OCI-M1 (cell line): Measurements from ENCODE around the gene IKZF4.
"Not testable (repeated sequence)": the region's sequence is repeated elsewhere in the genome, so short reads cannot be mapped to it uniquely, and the experiment has no call there.

Experiments
- DNase-seq: peaks from one replicate; lab custom pipeline; 2025; lab: John Stamatoyannopoulos, UW

Gene IKZF4

DNA sequence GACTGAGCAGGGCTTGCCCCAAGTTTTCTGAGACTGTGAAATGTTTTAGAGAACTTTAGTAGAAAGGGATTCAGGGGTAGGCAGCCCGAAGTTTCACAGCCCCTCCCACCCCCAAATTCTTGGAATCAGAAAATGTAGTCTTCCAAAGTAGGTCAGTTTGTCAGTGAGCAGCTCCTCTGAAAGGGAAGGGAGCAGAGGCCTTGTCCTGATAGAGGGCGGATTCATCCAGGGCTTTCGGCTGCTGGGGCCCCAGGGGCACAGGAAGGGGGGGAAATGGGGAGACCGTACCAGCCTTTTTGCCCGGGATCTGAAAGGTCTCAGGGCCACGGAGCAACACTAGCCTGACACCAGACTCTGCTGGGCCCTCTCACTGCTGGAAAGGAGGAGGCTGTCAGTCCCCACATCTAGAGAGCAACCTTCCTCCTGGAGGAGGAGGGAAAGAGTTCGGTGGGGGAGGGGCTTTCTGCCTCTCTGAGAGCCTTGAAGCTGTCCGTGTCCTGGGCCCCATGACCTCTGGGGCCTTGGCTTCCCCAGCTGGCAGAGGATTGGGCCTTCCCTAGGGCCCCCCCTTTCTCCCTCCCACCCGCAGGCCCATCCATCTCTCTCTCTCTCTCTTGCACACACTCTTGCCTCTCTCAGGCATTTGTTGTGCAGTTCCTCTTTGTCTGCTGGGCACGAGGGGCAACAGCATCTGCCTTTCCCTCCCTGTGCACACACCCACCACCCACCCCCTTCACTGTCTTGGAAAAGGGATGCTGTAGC lies at the start of gene IKZF4:
IKZF4 (plus strand) TSS at position 621 of the 762 bp plus-strand sequence. CDS start 451 bp downstream, outside the sequence.
- DNase-seq = peak; percentile 93

DNA sequence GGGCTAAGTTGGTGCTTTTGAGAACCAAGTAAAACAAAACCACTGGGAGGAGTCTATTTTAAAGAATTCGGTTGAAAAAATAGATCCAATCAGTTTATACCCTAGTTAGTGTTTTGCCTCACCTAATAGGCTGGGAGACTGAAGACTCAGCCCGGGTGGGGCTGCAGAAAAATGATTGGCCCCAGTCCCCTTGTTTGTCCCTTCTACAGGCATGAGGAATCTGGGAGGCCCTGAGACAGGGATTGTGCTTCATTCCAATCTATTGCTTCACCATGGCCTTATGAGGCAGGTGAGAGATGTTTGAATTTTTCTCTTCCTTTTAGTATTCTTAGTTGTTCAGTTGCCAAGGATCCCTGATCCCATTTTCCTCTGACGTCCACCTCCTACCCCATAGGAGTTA lies 48.8 kb upstream of the IKZF4 start:
- DNase-seq = peak; percentile 37

DNA sequence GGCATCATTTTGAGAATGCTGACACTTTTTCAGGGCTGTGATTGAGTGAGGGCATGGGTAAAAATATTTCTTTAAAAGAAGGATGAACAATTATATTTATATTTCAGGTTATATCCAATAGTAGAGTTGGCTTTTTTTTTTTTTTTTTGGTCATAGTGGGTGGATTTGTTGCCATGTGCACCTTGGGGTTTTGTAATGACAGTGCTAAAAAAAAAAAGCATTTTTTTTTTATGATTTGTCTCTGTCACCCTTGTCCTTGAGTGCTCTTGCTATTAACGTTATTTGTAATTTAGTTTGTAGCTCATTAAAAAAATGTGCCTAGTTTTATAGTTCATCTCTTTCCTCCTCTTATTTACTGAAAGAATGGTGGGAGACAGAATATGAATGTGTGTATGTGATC lies 48.4 kb upstream of the IKZF4 start:
- DNase-seq = no peak

DNA sequence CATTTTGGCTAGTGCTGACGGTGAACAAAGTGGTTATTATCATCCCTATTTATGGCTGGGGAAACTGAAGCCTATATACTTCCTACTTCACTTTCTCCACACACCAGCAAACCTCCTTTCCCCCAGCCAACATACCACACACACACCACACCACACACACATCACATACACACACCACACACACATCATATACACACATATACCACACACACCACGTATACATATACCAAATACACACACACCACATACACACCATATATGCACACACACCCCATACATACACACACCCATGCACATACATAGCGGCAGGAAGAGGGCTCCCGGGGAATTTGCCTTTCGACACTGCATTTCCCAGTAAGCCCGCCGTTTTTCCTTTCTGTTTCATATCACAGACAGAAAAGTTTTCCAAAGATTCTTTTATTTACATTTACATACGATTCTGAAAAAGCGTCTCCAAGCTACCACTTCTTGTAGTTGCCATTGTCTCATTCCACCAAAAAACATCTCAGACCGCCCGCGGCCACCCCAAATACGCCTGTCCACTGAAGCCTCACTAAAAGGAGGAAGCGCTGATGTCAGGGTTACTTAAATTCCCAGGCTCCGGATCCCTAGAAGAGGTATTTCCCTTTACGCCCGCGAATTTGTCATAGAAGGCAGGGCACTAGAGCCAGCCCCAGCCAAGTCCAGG lies 47.8 kb upstream of the IKZF4 start:
- no peak for DNase-seq

DNA sequence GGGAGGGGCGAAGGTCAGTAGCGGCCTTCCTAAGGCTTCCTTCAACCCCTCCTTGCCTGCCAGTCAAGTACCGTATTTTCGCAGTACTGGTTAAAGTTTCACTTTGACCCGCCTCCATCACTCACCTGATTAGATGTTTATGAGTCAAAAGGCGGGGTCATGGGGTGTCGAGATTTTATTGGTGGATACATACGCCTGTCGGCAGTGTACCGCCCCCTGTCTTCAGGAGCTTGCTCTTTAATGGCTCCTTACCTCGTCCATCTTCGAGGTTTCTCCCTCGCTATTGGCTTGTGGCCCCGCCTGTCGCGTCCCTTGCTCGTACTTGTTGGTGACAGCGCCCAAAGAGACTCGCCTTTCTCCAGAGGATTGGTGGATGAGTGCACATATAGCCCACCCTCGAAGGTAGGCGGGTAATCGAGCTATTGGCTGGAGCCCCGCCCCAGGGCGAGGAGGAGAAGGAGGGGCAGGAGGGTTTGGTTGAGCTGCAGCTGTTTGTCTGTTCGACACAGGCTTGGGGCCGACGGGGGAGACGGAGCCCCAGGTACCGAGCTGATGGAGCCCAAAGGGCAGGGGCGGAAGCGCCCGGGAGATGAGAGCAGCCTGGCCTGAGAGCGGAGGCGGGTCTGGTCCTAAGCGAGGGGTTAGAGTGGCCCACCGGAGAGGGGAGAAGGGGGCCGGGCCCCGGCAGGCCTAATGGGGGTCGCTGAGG lies 47.1 kb upstream of the IKZF4 start, which contains the start of gene RAB5B:
RAB5B (plus strand) TSS at position 480 of the 709 bp plus-strand sequence. CDS start 12,883 bp downstream, outside the sequence.
- peak; percentile 100 for DNase-seq

- DNase-seq = peak; percentile 58
These were observed 46.5 kb upstream of the IKZF4 start for GRCh38 chr12:55974308-55974730.

GRCh38 chr12:55978393-55978792 lies 42.5 kb upstream of the IKZF4 start:
- no peak for DNase-seq

DNA sequence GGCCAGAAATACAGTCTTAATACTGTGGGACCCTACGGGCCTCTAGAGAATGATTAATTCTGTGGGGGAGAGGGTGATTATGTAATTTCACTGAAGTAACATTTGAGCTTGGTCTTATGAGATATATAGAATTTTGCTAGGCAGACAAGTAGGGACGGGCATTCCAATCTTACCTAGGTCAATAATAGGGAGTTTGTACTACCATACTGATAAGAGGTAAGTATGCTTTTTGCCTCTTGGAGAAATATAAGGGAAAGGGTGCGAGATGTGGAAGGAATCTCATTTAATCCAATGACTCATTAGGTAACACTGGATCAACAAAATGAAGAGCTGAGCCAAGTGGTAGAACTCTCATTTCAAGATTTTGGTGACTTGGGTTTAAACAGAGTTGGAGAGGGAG lies 41.8 kb upstream of the IKZF4 start:
- no peak for DNase-seq

GRCh38 chr12:55981882-55982281 lies 39.0 kb upstream of the IKZF4 start:
- not testable (repeated sequence) for DNase-seq

- DNase-seq = peak; percentile 49
These were observed 38.4 kb upstream of the IKZF4 start for GRCh38 chr12:55982319-55982936.

DNA sequence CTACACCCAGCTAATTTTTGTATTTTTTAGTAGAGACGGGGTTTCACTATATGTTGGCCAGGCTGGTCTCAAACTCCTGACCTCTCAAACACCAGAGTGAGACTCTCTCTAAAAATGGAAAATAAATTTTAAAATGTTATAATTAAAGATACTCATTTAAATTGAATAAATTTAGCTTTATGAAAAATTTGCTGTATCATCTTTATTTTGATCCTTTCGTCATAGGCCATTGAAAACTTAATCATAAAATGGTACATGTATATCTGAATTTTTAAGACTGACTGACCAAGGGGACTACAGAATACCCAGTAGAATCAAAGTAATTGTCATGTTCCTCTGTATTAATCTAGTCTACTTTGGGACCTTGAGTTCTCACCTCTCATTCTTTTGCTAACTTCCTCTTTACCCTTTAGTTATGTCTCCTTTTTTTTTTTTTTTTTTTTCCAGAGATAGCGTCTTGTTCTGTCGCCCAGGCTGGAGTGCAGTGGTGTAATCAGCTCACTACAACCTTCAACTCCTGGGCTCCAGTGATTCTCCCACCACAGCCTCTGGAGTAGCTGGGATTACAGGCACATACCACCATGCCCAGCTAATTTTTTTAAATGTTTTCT lies 37.5 kb upstream of the IKZF4 start:
- peak; percentile 85 for DNase-seq

- no peak for DNase-seq
These were observed 36.0 kb upstream of the IKZF4 start for GRCh38 chr12:55984861-55985260.

DNA sequence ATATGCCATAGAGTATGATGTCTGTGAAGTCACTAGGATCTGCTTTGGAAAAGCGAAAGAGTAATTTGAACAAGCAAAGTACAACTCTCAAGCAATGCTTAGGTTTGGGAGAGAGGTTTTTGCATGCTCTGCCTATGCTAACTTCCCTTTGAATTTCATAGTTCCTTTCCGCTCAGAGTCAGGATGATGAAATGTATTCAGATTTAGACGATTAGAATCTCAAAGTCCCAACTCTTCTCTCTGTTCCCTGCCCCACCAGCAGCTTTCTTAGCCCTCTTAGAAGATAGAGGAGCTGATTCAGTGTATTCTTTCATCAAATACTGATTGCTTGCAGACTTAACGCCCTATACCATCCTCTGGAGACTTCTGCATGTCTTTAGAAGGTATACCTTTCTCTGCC lies 35.5 kb upstream of the IKZF4 start:
- no peak for DNase-seq

- DNase-seq = not testable (repeated sequence)
These were observed 34.9 kb upstream of the IKZF4 start for GRCh38 chr12:55985976-55986375.

GRCh38 chr12:55991110-55991509 lies 29.7 kb upstream of the IKZF4 start:
- DNase-seq = no peak

DNA sequence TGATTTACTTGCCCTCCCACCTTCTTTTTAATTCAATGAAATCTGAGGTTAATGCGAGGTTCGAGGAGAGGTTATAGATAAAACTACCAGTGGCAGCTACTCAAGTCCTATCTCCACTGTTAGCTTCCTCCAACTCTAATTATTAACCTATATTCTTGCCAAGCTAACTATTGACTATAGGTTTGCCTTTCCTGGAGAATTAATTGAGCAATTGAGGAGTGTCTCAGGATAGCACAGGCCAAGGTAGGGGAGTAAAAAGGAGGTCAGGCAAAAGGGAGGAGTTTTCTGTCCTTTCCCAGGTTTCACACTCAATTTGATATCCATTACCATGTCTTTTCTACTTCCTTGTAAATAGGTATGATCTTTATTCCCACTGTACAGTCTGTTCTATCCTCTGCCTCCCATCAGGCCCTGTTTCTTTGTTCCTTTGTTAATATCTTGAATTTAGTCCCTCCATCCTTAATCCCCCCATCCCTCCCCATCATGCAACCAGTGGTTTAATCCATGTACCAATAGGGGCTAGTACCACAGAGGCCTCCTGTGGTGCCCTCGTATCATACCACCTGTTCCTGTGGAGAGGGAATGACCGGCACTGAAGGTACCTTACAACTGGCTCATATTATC lies 27.5 kb upstream of the IKZF4 start:
- no peak for DNase-seq

DNA sequence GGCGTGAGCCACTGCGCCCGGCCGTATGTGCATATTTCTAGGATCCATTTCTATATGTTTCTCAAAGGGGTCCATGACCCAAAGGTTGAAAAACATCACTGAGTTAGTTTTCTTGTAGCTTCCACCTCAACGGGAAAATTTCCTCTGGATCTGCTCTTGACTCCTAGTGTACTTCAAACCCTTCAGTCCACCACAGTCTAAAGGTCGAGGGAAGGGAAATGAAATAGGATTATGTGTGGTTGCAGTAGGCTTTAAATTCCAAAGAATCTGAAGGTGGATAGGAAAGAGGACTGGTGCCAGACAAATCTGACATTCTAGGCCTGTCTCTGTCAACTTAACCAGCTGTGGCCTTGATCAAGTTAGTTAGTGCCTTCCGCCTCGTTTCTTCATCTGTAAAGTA lies 25.5 kb upstream of the IKZF4 start:
- DNase-seq = no peak

GRCh38 chr12:55996201-55996714 lies 24.6 kb upstream of the IKZF4 start:
- DNase-seq = peak; percentile 84

DNA sequence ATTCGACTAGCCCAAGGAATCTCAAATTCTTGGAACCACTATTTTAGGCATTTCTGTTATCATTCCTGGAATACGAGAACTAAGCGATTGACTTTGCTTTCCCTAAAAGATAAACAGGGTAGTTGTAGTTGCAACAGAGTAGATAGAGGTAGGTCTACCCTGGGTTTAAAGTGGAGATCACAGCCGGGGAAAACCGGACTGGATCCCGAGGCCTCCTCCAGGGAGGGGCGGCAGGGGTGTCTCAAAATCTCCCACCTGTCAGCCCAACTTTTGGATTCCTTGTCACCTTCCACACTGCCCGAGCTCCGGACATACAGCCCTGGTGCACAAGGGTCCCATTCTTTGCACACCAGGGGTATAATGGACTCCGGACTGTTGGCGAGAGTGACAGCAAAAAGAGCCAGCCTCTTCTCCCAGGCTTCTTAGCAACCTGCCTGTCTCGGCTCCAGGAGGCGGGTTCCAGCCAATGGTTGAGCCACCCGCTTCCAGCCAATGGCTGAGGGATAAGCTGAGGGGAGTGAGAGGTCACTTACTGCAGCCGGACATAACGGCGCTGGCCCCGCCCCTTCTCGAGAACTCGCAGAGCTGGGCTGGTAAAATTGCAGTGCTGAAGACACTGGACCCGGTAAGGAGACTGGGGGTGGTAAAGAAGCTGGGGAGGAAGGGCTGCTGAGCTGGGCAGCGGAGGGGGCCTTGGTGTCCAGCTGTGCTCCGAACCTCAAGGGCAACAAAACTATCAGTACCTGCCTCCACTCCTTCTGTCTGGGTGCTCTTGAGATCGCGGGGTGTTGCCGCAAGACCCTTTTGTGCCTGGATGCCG lies 23.9 kb upstream of the IKZF4 start, which contains the start of gene SUOX:
SUOX (plus strand) TSS at position 562 of the 820 bp plus-strand sequence. CDS start 4,946 bp downstream, outside the sequence.
- peak; percentile 98 for DNase-seq

DNA sequence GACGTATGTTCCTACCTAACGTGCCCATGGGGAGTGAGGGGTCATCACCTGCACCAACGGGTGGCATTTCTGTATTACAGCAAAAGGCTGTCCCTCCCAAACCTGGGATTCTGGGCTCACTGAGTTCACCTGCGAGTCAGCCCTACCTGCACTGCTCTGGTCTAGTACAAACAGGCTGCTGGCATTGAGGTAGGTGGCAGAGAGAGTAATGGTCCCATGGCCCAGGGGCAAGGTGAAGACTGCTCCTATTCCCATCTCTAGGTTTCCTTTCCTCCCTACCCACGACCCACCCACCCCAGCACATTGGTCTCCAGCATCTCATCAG lies 23.3 kb upstream of the IKZF4 start:
- no peak for DNase-seq
